Caki2 (cell line): ENCODE results near the gene MPP4. TPM values are rescaled to one million over a fixed set of nuclear protein-coding genes. Genes with fewer than 3 reads are reported as not detected.

Source experiments
- total RNA-seq: library from RNA; depleted of rRNA; stranded (reverse); fragments of >200 nt; shearing (Covaris generic); gene quantifications from 2 replicates; pipeline ENCODE4 v1.2.3, GENCODE V29; 2014; ENCODE audit warnings: low replicate concordance; rRNA removed

The MPP4 gene
- total RNA-seq, 1 experiment from 2014 or later = not detected

Other genes starting within 250 kb of the MPP4 start
- gene TRAK2, start 247.2 kb downstream of the MPP4 start, total RNA-seq = 5.9 and 17.8 TPM in 2 replicates
- 68.7 and 69.4 TPM in 2 replicates for gene STRADB, start 246.9 kb downstream of the MPP4 start, total RNA-seq
- 37.5 and 60.1 TPM in 2 replicates for gene TMEM237, start 55.1 kb downstream of the MPP4 start, total RNA-seq
- 18.0 and 19.0 TPM in 2 replicates for gene ALS2, start 82.3 kb upstream of the MPP4 start, total RNA-seq
- gene CDK15, start 107.9 kb upstream of the MPP4 start, total RNA-seq = 0.12 and 0.27 TPM in 2 replicates